Spleen (tissue), 11 donors: ENCODE results near the gene PILRB. TPM values are rescaled to one million over a fixed set of nuclear protein-coding genes. Genes with fewer than 3 reads are reported as not detected.
"Not testable (repeated sequence)": the region's sequence is repeated elsewhere in the genome, so short reads cannot be mapped to it uniquely, and the experiment has no call there.

Source experiments
- DNase-seq: peaks from one replicate; pipeline ENCODE4 v3.0.0-alpha.2; 2020
- H3K27ac ChIP-seq, 8 donors: fragments of 200-600 bp; sonication (generic) in 7 of 8; 1 replicate in 4 of 8; 2 replicates in 4 of 8; pipeline versions ENCODE4 v1.5.0 to v1.8.0; 2016 to 2021; ENCODE audit warnings: inconsistent platforms in 4 of 8, mild to moderate bottlenecking in 4 of 8, moderate library complexity in 1 of 8
- H3K27me3 ChIP-seq, 7 donors: fragments of 200-600 bp; sonication (generic) in 6 of 7; replicated peaks in 1 of 7; 1 replicate in 4 of 7; 2 replicates in 3 of 7; pipeline versions ENCODE4 v1.5.0 to v1.8.0; 2016 to 2021; ENCODE audit warnings: inconsistent platforms in 3 of 7, mild to moderate bottlenecking in 1 of 7
- H3K36me3 ChIP-seq, 6 donors: fragments of 200-600 bp; sonication (generic) in 5 of 6; 1 replicate in 4 of 6; 2 replicates in 2 of 6; pipeline versions ENCODE4 v1.5.0 to v1.8.0; 2016 to 2021; ENCODE audit warnings: inconsistent platforms in 2 of 6
- H3K4me1 ChIP-seq, 6 donors: fragments of 200-600 bp; sonication (generic) in 5 of 6; 1 replicate in 3 of 6; 2 replicates in 3 of 6; pipeline versions ENCODE4 v1.5.0 to v1.8.0; 2016 to 2021; ENCODE audit warnings: inconsistent platforms in 3 of 6
- H3K4me3 ChIP-seq, 8 donors: fragments of 200-600 bp; sonication (generic) in 7 of 8; 1 replicate in 4 of 8; 2 replicates in 4 of 8; pipeline versions ENCODE4 v1.5.0 to v1.8.0; 2016 to 2021; ENCODE audit warnings: inconsistent platforms in 4 of 8, mild to moderate bottlenecking in 4 of 8, moderate library complexity in 2 of 8
- H3K9me3 ChIP-seq, 8 donors: fragments of 200-600 bp; sonication (generic) in 7 of 8; 1 replicate in 4 of 8; 2 replicates in 4 of 8; pipeline versions ENCODE4 v1.5.0 to v1.8.0; 2016 to 2021; ENCODE audit warnings: inconsistent platforms in 4 of 8
- POLR2A ChIP-seq, 3 donors: fragments of 450-650 bp; IDR thresholded peaks; one replicate each; pipeline ENCODE4 v1.5.1; 2017; ENCODE audit warnings: antibody characterized with exemption in 3 of 3, mild to moderate bottlenecking in 1 of 3
- POLR2AphosphoS5 ChIP-seq, 3 donors: sonication (generic); formaldehyde crosslinking; IDR thresholded peaks; one replicate each; pipeline ENCODE4 v1.5.1; 2017; ENCODE audit warnings: antibody characterized with exemption in 3 of 3
- WGBS, 5 donors: extraction: QIAGEN DNeasy Blood & Tissue Kit in 3 of 5; methylation state at CpG; one replicate each; pipeline versions ENCODE4 v1.1.5 to v1.1.7; 2013 to 2018; 5-methylcytosine and 5-hydroxymethylcytosine counted together
- intact Hi-C: fragments of 100-400 bp; cut with DNase I; formaldehyde crosslinking; loops from one replicate; pipeline ENCODE4 v1.15.0; 2023; ENCODE audit warnings: low total_unique reads
- polyA plus RNA-seq, 3 donors: library from polyadenylated mRNA; stranded (reverse); fragments of 200-250 nt; gene quantifications; one replicate each; pipeline ENCODE4 v1.2.1, GENCODE V29; 2013
- total RNA-seq, 7 donors: library from RNA; depleted of rRNA in 3 of 7; stranded (reverse); fragments of >200 nt in 3 of 7; fragmentation: NEBNext Ultra II Directional in 4 of 7; extraction: Animal tissue kit (Norgen Biotek cat#: 25700) in 4 of 7; gene quantifications; one replicate each; pipeline versions ENCODE4 v1.1.0 to v1.2.1, GENCODE V29; 2016 to 2021
- TF ChIP-seq, protein P1 (sequence below), 11 experiments: fragments of 200-600 bp in 7 of 11; fragments of 450-650 bp in 4 of 11; sonication (generic) in 4 of 11; IDR thresholded peaks in 8 of 11; conservative IDR thresholded peaks in 3 of 11; 1 replicate in 7 of 11; 2 replicates in 4 of 11; pipeline versions ENCODE4 v1.4.0 to v1.8.0; 2016 to 2021; ENCODE audit warnings: antibody characterized with exemption in 11 of 11, inconsistent platforms in 4 of 11, mild to moderate bottlenecking in 1 of 11
- donor health status: healthy with polysubstance abuse.
- donor health status: DM: no; HTN: no; CAD: no; lungs with moderate emphysema.
- donor health status: DM: no; HTN: no; CAD: no.
- donor health status: Bipolar disorder and iron deficiency.
- donor health status: healthy.
- donor health status: DM: no; HTN: no; CAD: no.
- donor health status: DM: yes; HTN: yes; CAD: no.

The PILRB gene
- total and polyA plus RNA-seq, 10 donors, result 56.8 to 114 (median 70.9) TPM

- H3K27me3 ChIP-seq, result not testable (repeated sequence)
- H3K36me3 ChIP-seq, result peaks cover 3 to 82% (median 41%) of the 10 kb centered on the region in 6 donors
These were observed 13.2 kb upstream of the PILRB start for GRCh38 chr7:100344560-100345287.

GRCh38 chr7:100345288-100345672 is 12.6 kb upstream of the PILRB start:
- H3K36me3 ChIP-seq, result peaks cover 3 to 82% (median 47%) of the 10 kb centered on the region in 6 donors
- peak overlapping the region in 1 of 8 donors; percentile 39 for H3K4me3 ChIP-seq
- DNase-seq, result peak; percentile 94
- H3K27me3 ChIP-seq, H3K9me3 ChIP-seq: not testable (repeated sequence)
- intact Hi-C loops, result loop anchor here (10.0 kb wide), 1 partner anchor 210 kb away; no protein-coding TSS in a partner anchor
- TF ChIP-seq, protein P1, sequence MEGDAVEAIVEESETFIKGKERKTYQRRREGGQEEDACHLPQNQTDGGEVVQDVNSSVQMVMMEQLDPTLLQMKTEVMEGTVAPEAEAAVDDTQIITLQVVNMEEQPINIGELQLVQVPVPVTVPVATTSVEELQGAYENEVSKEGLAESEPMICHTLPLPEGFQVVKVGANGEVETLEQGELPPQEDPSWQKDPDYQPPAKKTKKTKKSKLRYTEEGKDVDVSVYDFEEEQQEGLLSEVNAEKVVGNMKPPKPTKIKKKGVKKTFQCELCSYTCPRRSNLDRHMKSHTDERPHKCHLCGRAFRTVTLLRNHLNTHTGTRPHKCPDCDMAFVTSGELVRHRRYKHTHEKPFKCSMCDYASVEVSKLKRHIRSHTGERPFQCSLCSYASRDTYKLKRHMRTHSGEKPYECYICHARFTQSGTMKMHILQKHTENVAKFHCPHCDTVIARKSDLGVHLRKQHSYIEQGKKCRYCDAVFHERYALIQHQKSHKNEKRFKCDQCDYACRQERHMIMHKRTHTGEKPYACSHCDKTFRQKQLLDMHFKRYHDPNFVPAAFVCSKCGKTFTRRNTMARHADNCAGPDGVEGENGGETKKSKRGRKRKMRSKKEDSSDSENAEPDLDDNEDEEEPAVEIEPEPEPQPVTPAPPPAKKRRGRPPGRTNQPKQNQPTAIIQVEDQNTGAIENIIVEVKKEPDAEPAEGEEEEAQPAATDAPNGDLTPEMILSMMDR (IDR thresholded peaks at IDR 0.05 in 8 of 11, conservative IDR thresholded peaks at IDR 0.05 in 3 of 11), result peak in 9 of 11 experiments; percentile 19 to 78 (median 61)
- WGBS, 5 donors, result 0 to 11% (median 3%) methylated on average over 2 of the region's 5 CpGs
- peaks cover 4 to 47% (median 19%) of the 10 kb centered on the region in 6 donors for H3K4me1 ChIP-seq
- peak overlapping the region in 7 of 8 donors; percentile 41 to 90 (median 89) for H3K27ac ChIP-seq

More at GRCh38 chr7:100344560-100345287, 13.2 kb upstream of the PILRB start:
- intact Hi-C loops, result loop anchor here (10.0 kb wide), 1 partner anchor 210 kb away; no protein-coding TSS in a partner anchor
- peak overlapping the region; percentile 78 to 90 (median 88) for H3K27ac ChIP-seq
- H3K4me3 ChIP-seq, result peak overlapping the region in 1 of 8 donors; percentile 39
- peak; percentile 84 for DNase-seq
- 47 to 57% (median 48%) methylated on average over 9 to 11 of the region's 13 CpGs for WGBS, 5 donors
- not testable (repeated sequence) for H3K9me3 ChIP-seq
- H3K4me1 ChIP-seq, result peaks cover 4 to 47% (median 19%) of the 10 kb centered on the region in 6 donors
- TF ChIP-seq, protein P1 (IDR thresholded peaks at IDR 0.05 in 8 of 11, conservative IDR thresholded peaks at IDR 0.05 in 3 of 11), result peak in 10 of 11 experiments; percentile 19 to 68 (median 49)
- TF ChIP-seq POLR2AphosphoS5 (IDR thresholded peaks at IDR 0.05), result peak in 2 of 3 donors; percentile 14 to 32

GRCh38 chr7:100346921-100347320 is 11.0 kb upstream of the PILRB start:
- peak; percentile 19 for DNase-seq
- intact Hi-C loops, result loop anchor here (10.0 kb wide), 1 partner anchor 212 kb away; no protein-coding TSS in a partner anchor
- TF ChIP-seq, protein P1 (IDR thresholded peaks at IDR 0.05 in 8 of 11, conservative IDR thresholded peaks at IDR 0.05 in 3 of 11), result no peak
- no peak for TF ChIP-seq POLR2AphosphoS5 (IDR thresholded peaks at IDR 0.05)
- Histone ChIP-seq H3K27ac (no peak overlapping the region), H3K9me3 (no peaks in the 10 kb centered on the region), H3K27me3 (no peaks in the 10 kb centered on the region), H3K36me3 (peaks cover 3 to 85% (median 48%) of the 10 kb centered on the region in 6 donors), H3K4me3 (no peak overlapping the region), H3K4me1 (peaks cover 4 to 49% (median 18%) of the 10 kb centered on the region in 6 donors)

DNA sequence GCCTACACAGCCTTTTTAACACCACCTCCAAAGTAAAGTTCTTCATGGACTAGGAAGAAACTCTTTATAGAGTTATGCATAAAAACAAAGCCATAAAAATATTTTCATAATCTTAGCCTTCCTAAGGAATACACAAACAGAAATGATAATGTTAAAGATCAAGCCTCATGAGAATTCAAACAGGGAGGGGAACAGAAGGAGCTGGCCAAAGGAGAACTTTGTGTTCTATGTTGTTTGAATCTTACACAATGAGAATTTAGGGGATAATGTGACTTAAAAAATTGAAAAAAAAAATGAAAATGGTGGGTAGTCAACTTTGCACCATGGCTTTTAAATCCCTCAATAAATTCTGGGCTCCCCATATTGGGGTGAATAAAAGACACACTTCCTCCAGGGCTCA is 9.1 kb upstream of the PILRB start:
- intact Hi-C loops, result loop anchor here (10.0 kb wide), 1 partner anchor 214 kb away; no protein-coding TSS in a partner anchor
- Histone ChIP-seq H3K36me3 (peaks cover 6 to 85% (median 61%) of the 10 kb centered on the region in 6 donors), H3K4me1 (peaks cover 4 to 48% (median 21%) of the 10 kb centered on the region in 6 donors), H3K27me3 (no peaks in the 10 kb centered on the region), H3K4me3 (no peak overlapping the region), H3K27ac (no peak overlapping the region), H3K9me3 (no peaks in the 10 kb centered on the region)
- TF ChIP-seq, protein P1 (IDR thresholded peaks at IDR 0.05 in 8 of 11, conservative IDR thresholded peaks at IDR 0.05 in 3 of 11), result no peak
- TF ChIP-seq POLR2A (IDR thresholded peaks at IDR 0.05) (no peak), POLR2AphosphoS5 (IDR thresholded peaks at IDR 0.05) (no peak)
- DNase-seq, result no peak
